Endothelial cell of umbilical vein (primary cell): ENCODE measurements around the gene GRM8. TPM values are rescaled to one million over a fixed set of nuclear protein-coding genes. Genes with fewer than 3 reads are reported as not detected.

Experiments
- BruUV-seq: library from RNA; stranded (reverse); fragments of 400-500 nt; replicated peaks from 2 replicates; lab custom pipeline; 2021; lab: Mats Ljungman, UMichigan
- CTCF ChIA-PET: fragments of 300-600, 350-600 bp; sonication (Branson Sonifier 250); formaldehyde crosslinking; loops from one replicate; lab custom pipeline; 2021; ENCODE audit warnings: antibody characterized with exemption, inconsistent platforms; lab: Charles Lee
- POLR2A ChIA-PET: fragments of 300-600, 350-600 bp; sonication (Branson Sonifier 250); formaldehyde crosslinking; loops from one replicate; lab custom pipeline; 2021; ENCODE audit warnings: antibody characterized with exemption, inconsistent platforms; lab: Charles Lee
- DNase-seq: peaks from one replicate; pipeline ENCODE4 v3.0.0-alpha.2; 2011; ENCODE audit warnings: low read depth, low spot score
- FAIRE-seq: peaks from 2 replicates; lab custom pipeline; 2011; peaks lifted over from hg19 to GRCh38; lab: Jason Lieb, UNC
- H2AFZ ChIP-seq: 2 replicates; pipeline ENCODE4 v1.6.0; 2012; ENCODE audit warnings: low read depth, low read length, control low read depth, inconsistent platforms
- H3K27ac ChIP-seq: 2 replicates; pipeline ENCODE4 v1.5.1; 2011; ENCODE audit warnings: low read depth, mild to moderate bottlenecking, control low read depth, low read length, moderate library complexity; ENCODE audit not compliant: insufficient read depth
- H3K27me3 ChIP-seq, 2 experiments: 2 replicates each; pipeline versions ENCODE4 v1.6.0 to v1.6.1; 2011; ENCODE audit warnings: low read length in 2 of 2, mixed read lengths in 1 of 2; ENCODE audit not compliant: control insufficient read depth in 2 of 2, insufficient read depth in 2 of 2
- H3K36me3 ChIP-seq, 2 experiments: 2 replicates in 1 of 2; 3 replicates in 1 of 2; pipeline ENCODE4 v1.5.1; 2011; ENCODE audit warnings: low read length in 2 of 2, mild to moderate bottlenecking in 1 of 2, moderate library complexity in 1 of 2; ENCODE audit not compliant: control insufficient read depth in 2 of 2, insufficient read depth in 2 of 2; ENCODE audit errors: extremely low read depth in 1 of 2
- H3K4me1 ChIP-seq: 3 replicates; pipeline ENCODE4 v1.5.1; 2011; ENCODE audit warnings: mild to moderate bottlenecking, low read length; ENCODE audit not compliant: control insufficient read depth, insufficient read depth; ENCODE audit errors: extremely low read depth
- H3K4me2 ChIP-seq: 2 replicates; pipeline ENCODE4 v1.6.1; 2011; ENCODE audit warnings: low read length, control low read depth, mixed read lengths; ENCODE audit not compliant: insufficient read depth
- H3K4me3 ChIP-seq, 3 experiments: fragments of 200-600 bp in 1 of 3; sonication (generic), shearing (Covaris generic) in 1 of 3; replicated peaks in 1 of 3; 2 replicates each; pipeline ENCODE4 v1.5.1; 2011 to 2016; ENCODE audit warnings: control low read depth in 3 of 3, low read length in 3 of 3, mild to moderate bottlenecking in 2 of 3, inconsistent platforms in 1 of 3, low read depth in 1 of 3, moderate library complexity in 1 of 3; ENCODE audit not compliant: insufficient read depth in 1 of 3
- H3K79me2 ChIP-seq: 2 replicates; pipeline ENCODE4 v1.6.0; 2012; ENCODE audit warnings: low read length, inconsistent platforms; ENCODE audit not compliant: control insufficient read depth, insufficient read depth
- H3K9ac ChIP-seq: replicated peaks from 2 replicates; pipeline ENCODE3; 2011; ENCODE audit warnings: low read length, control low read depth; ENCODE audit not compliant: insufficient read depth; ENCODE audit errors: extremely low read depth
- H3K9me1 ChIP-seq: replicated peaks from 3 replicates; pipeline ENCODE4 v1.6.0; 2011; ENCODE audit warnings: mild to moderate bottlenecking, low read length; ENCODE audit not compliant: control insufficient read depth, insufficient read depth; ENCODE audit errors: extremely low read depth
- H3K9me3 ChIP-seq: replicated peaks from 2 replicates; pipeline ENCODE4 v1.5.1; 2012; ENCODE audit warnings: low read length, inconsistent platforms; ENCODE audit not compliant: control insufficient read depth, insufficient read depth
- H4K20me1 ChIP-seq: replicated peaks from 2 replicates; pipeline ENCODE3; 2011; ENCODE audit warnings: mild to moderate bottlenecking, low read length; ENCODE audit not compliant: control insufficient read depth, insufficient read depth; ENCODE audit errors: extremely low read depth
- CTCF ChIP-seq, 2 donors: IDR thresholded peaks; 1 replicate in 1 of 2; 2 replicates in 1 of 2; pipeline ENCODE4 v1.5.1; 2011; ENCODE audit warnings: low read length in 2 of 2, mild to moderate bottlenecking in 2 of 2, moderate library complexity in 2 of 2, control low read depth in 1 of 2, inconsistent platforms in 1 of 2, low read depth in 1 of 2; ENCODE audit not compliant: insufficient read depth in 1 of 2; ENCODE audit errors: extremely low read depth in 1 of 2
- EZH2 ChIP-seq: IDR thresholded peaks from 2 replicates; pipeline ENCODE4 v1.6.1; 2012; ENCODE audit warnings: borderline replicate concordance, low read depth, mild to moderate bottlenecking, moderate library complexity, low read length, inconsistent platforms; ENCODE audit not compliant: severe bottlenecking
- FOS ChIP-seq: IDR thresholded peaks from 2 replicates; pipeline ENCODE4 v1.6.1; 2011; ENCODE audit warnings: mild to moderate bottlenecking, low read length, moderate library complexity, borderline replicate concordance; ENCODE audit not compliant: insufficient read depth
- GATA2 ChIP-seq: IDR thresholded peaks from 2 replicates; pipeline ENCODE4 v1.7.0; 2011; ENCODE audit warnings: low read depth, mild to moderate bottlenecking, moderate library complexity, mixed read lengths, low read length; ENCODE audit not compliant: insufficient read length, insufficient read depth
- JUN ChIP-seq: IDR thresholded peaks from 2 replicates; pipeline ENCODE4 v1.6.1; 2011; ENCODE audit warnings: borderline replicate concordance, low read depth; ENCODE audit not compliant: insufficient read length, insufficient read depth
- MAX ChIP-seq: IDR thresholded peaks from 2 replicates; pipeline ENCODE4 v1.6.1; 2011; ENCODE audit not compliant: insufficient read depth, insufficient read length
- MYC ChIP-seq: IDR thresholded peaks from one replicate; pipeline ENCODE4 v1.6.1; 2011; ENCODE audit warnings: mild to moderate bottlenecking, low read depth, low read length
- POLR2A ChIP-seq: IDR thresholded peaks from 2 replicates; pipeline ENCODE4 v1.6.1; 2012; ENCODE audit warnings: low read depth, mild to moderate bottlenecking, control low read depth, low read length
- POLR2AphosphoS5 ChIP-seq: IDR thresholded peaks from 2 replicates; pipeline ENCODE4 v1.6.1; 2012; ENCODE audit warnings: low read depth, mild to moderate bottlenecking, control low read depth, low read length, moderate library complexity; ENCODE audit not compliant: insufficient read depth
- dilution Hi-C: fragments of 300-500 bp; cut with MboI; formaldehyde crosslinking; loops from one replicate; pipeline ENCODE4 v1.15.0; 2019; ENCODE audit warnings: low sequenced_read_pairs; ENCODE audit not compliant: extremely low pct_ligation_motif_present
- intact Hi-C: fragments of 100-400 bp; cut with micrococcal nuclease; formaldehyde crosslinking; loops from one replicate; pipeline ENCODE4 v1.10.0; 2022
- polyA plus RNA-seq, 4 experiments: library from polyadenylated mRNA; depleted of rRNA in 3 of 4; stranded (reverse) in 3 of 4; unstranded in 1 of 4; fragments of >200 nt; gene quantifications; 2 replicates each; pipeline versions ENCODE4 v1.2.1 to v1.2.3, GENCODE V29; 2011 to 2012; ENCODE audit warnings: missing spikeins in 1 of 4
- total RNA-seq: library from RNA; stranded (reverse); gene quantifications from 2 replicates; pipeline ENCODE4 v1.2.3, GENCODE V29; 2021

Gene GRM8
- total and polyA plus RNA-seq, 2 donors (not counting 3 experiments of a cell fraction or from before 2014, with no cell fraction given), result not detected

- CTCF ChIA-PET, result no interaction called here
- FAIRE-seq, result no peak
- BruUV-seq, result no TSS peak
Observed at GRCh38 chr7:126493801-126494200, 758.9 kb downstream of the GRM8 start.

GRCh38 chr7:126489874-126490273 lies 762.9 kb downstream of the GRM8 start:
- ChIA-PET POLR2A (no interaction called here), CTCF (no interaction called here)
- H3K9me1 ChIP-seq, result no peaks in the 10 kb centered on the region
- H3K79me2 ChIP-seq, result no peaks in the 10 kb centered on the region
- FAIRE-seq, result no peak
- BruUV-seq, result no TSS peak
- no peaks in the 10 kb centered on the region for H3K27me3 ChIP-seq
- no peak overlapping the region for H3K4me2 ChIP-seq
- H3K9me3 ChIP-seq, result no peaks in the 10 kb centered on the region
- H3K4me1 ChIP-seq, result no peaks in the 10 kb centered on the region
- no peak overlapping the region for H3K4me3 ChIP-seq
- H4K20me1 ChIP-seq, result no peaks in the 10 kb centered on the region
- DNase-seq, result no peak
- intact Hi-C loops (no loop called here), dilution Hi-C loops (no loop called here)
- no peak overlapping the region for H3K9ac ChIP-seq
- no peak overlapping the region for H3K27ac ChIP-seq
- H2AFZ ChIP-seq, result no peak overlapping the region
- H3K36me3 ChIP-seq, result no peaks in the 10 kb centered on the region
- no peak for TF ChIP-seq JUN
- no peak for TF ChIP-seq MAX
- TF ChIP-seq GATA2, result no peak
- TF ChIP-seq CTCF (IDR thresholded peaks at IDR 0.05; ENCODE audit: extremely low read depth in 1 of 2, insufficient read depth in 1 of 2, low read depth in 1 of 2, low read length in 2 of 2), result no peak
- no peak for TF ChIP-seq MYC
- TF ChIP-seq POLR2A, result no peak
- no peak for TF ChIP-seq FOS

More at GRCh38 chr7:126493801-126494200, 758.9 kb downstream of the GRM8 start:
- no peaks in the 10 kb centered on the region for H4K20me1 ChIP-seq
- TF ChIP-seq MYC (no peak), POLR2A (no peak), EZH2 (no peak), CTCF (IDR thresholded peaks at IDR 0.05; ENCODE audit: extremely low read depth in 1 of 2, insufficient read depth in 1 of 2, low read depth in 1 of 2, low read length in 2 of 2) (no peak), POLR2AphosphoS5 (no peak)
- no peaks in the 10 kb centered on the region for H3K9me1 ChIP-seq
- no peaks in the 10 kb centered on the region for H3K79me2 ChIP-seq
- H3K9ac ChIP-seq, result no peak overlapping the region
- no peaks in the 10 kb centered on the region for H3K27me3 ChIP-seq
- no peak overlapping the region for H2AFZ ChIP-seq
- no peaks in the 10 kb centered on the region for H3K9me3 ChIP-seq
- no peak overlapping the region for H3K27ac ChIP-seq
- no peak overlapping the region for H3K4me3 ChIP-seq
- DNase-seq, result no peak
- no peaks in the 10 kb centered on the region for H3K4me1 ChIP-seq
- intact Hi-C loops (no loop called here), dilution Hi-C loops (no loop called here)
- no peak overlapping the region for H3K4me2 ChIP-seq
- no peaks in the 10 kb centered on the region for H3K36me3 ChIP-seq
- POLR2A ChIA-PET, result no interaction called here
